Panc1 (cell line): ENCODE measurements around the gene ERMP1. TPM values are rescaled to one million over a fixed set of nuclear protein-coding genes. Genes with fewer than 3 reads are reported as not detected.

ENCODE experiments used
- ATAC-seq: fragments of 200-7000 bp; cut with Tn5 transposase; 2 replicates; pipeline ENCODE4 v1.9.1; 2020; ENCODE audit warnings: mild to moderate bottlenecking, moderate library complexity
- BruUV-seq: library from RNA; stranded (reverse); fragments of 400-500 nt; replicated peaks from 2 replicates; lab custom pipeline; 2021; lab: Mats Ljungman, UMichigan
- CTCF ChIA-PET: fragments of 300-600 bp; sonication (Branson Sonifier 250); formaldehyde crosslinking; loops from one replicate; lab custom pipeline; 2022; ENCODE audit warnings: antibody characterized with exemption; lab: Charles Lee
- POLR2A ChIA-PET: fragments of 300-600 bp; sonication (Branson Sonifier 250); formaldehyde crosslinking; loops from one replicate; lab custom pipeline; 2022; ENCODE audit warnings: antibody characterized with exemption; lab: Charles Lee
- DNase-seq: peaks from one replicate; pipeline ENCODE4 v3.0.0-alpha.2; 2010; ENCODE audit warnings: low read depth, low spot score
- H3K27ac ChIP-seq: 2 replicates; pipeline ENCODE4 v1.5.1; 2011; ENCODE audit warnings: mild to moderate bottlenecking, low read length, inconsistent platforms
- H3K27me3 ChIP-seq: fragments of 200-500 bp; sonication (Bioruptor generic); 2 replicates; pipeline ENCODE4 v1.6.0; 2014; ENCODE audit warnings: low read length, inconsistent platforms; ENCODE audit not compliant: control insufficient read depth, insufficient read depth
- H3K36me3 ChIP-seq: fragments of 200-500 bp; sonication (Bioruptor generic); 2 replicates; pipeline ENCODE4 v1.5.1; 2014; ENCODE audit warnings: inconsistent platforms, mild to moderate bottlenecking, low read length, moderate library complexity; ENCODE audit not compliant: control insufficient read depth, insufficient read depth
- H3K4me1 ChIP-seq: 2 replicates; pipeline ENCODE4 v1.5.1; 2011; ENCODE audit warnings: inconsistent platforms, mild to moderate bottlenecking, low read length, moderate library complexity; ENCODE audit not compliant: control insufficient read depth, insufficient read depth
- H3K4me3 ChIP-seq, 2 experiments: 2 replicates each; pipeline ENCODE4 v1.5.1; 2011 to 2012; ENCODE audit warnings: low read depth in 2 of 2, low read length in 2 of 2, mild to moderate bottlenecking in 2 of 2, inconsistent platforms in 1 of 2, moderate library complexity in 1 of 2
- H3K9me3 ChIP-seq: fragments of 200-500 bp; sonication (Bioruptor generic); 2 replicates; pipeline ENCODE4 v1.5.1; 2014; ENCODE audit warnings: low read depth, mild to moderate bottlenecking, inconsistent platforms, low read length, moderate library complexity; ENCODE audit not compliant: control insufficient read depth, insufficient read depth
- POLR2AphosphoS5 ChIP-seq: IDR thresholded peaks from 2 replicates; pipeline ENCODE4 v1.6.1; 2012; ENCODE audit warnings: mild to moderate bottlenecking, low read depth, low read length, moderate library complexity
- SIN3A ChIP-seq: IDR thresholded peaks from 2 replicates; pipeline ENCODE4 v1.6.1; 2012; ENCODE audit warnings: low read depth, mild to moderate bottlenecking, low read length, moderate library complexity, borderline replicate concordance; ENCODE audit not compliant: insufficient read depth
- TCF7L2 ChIP-seq: IDR thresholded peaks from 2 replicates; pipeline ENCODE4 v1.6.1; 2011; ENCODE audit warnings: mild to moderate bottlenecking, low read depth, low read length, inconsistent platforms
- in situ Hi-C: cut with HindIII; loops from 2 replicates; pipeline ENCODE4 v1.10.0; 2016; ENCODE audit warnings: low sequenced_read_pairs, low pct_unique_long_range_greater_than_20kb
- intact Hi-C: fragments of 100-400 bp; cut with micrococcal nuclease; formaldehyde crosslinking; loops from one replicate; pipeline ENCODE4 v1.10.0; 2022; ENCODE audit not compliant: unreplicated experiment
- total RNA-seq: library from RNA; stranded (reverse); gene quantifications from one replicate; pipeline ENCODE4 v1.2.1, GENCODE V29; 2021; ENCODE audit not compliant: unreplicated experiment
- TF ChIP-seq, protein P1 (sequence below), 2 experiments: IDR thresholded peaks; 2 replicates each; pipeline ENCODE4 v1.6.1; 2011 to 2012; ENCODE audit warnings: low read depth in 2 of 2, control low read depth in 1 of 2, low read length in 1 of 2, mild to moderate bottlenecking in 1 of 2, moderate library complexity in 1 of 2; ENCODE audit not compliant: insufficient read depth in 1 of 2
- TF ChIP-seq, protein P2 (sequence below): fragments of 450-650 bp; IDR thresholded peaks from 2 replicates; pipeline ENCODE4 v1.5.1; 2017; ENCODE audit warnings: mild to moderate bottlenecking

ERMP1 gene
- total RNA-seq, 1 experiment from 2014 or later = 38.4 TPM

DNA sequence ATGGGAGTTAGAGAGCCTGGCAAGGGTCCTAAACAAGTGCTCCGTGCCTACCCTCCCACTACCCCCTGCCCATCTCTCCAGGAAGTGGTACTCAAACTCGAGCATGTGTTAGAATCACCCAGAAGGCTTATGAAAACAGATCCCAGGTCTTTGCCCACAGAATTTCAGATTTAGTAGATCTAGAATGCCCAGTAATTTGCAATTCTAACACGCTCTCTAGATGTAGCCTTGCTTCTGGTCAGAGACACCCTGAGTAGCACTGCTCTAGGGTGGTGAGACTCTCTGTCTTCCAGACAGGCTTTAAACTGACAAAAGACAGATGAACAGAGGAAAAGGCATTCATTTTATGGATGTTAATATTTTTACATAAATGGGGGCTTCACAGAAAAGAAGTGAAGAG lies 20.7 kb upstream of the ERMP1 start:
- intact Hi-C loops = no loop called here
- ChIA-PET CTCF (no interaction called here), POLR2A (no interaction called here)
- Histone ChIP-seq H3K27me3 (no peaks in the 10 kb centered on the region), H3K4me3 (no peak overlapping the region), H3K4me1 (no peaks in the 10 kb centered on the region), H3K27ac (no peak overlapping the region), H3K36me3 (no peaks in the 10 kb centered on the region), H3K9me3 (no peaks in the 10 kb centered on the region)
- no TSS peak for BruUV-seq
- ATAC-seq (no peak), DNase-seq (no peak)
- TF ChIP-seq POLR2AphosphoS5 = no peak
- TF ChIP-seq, protein P1, sequence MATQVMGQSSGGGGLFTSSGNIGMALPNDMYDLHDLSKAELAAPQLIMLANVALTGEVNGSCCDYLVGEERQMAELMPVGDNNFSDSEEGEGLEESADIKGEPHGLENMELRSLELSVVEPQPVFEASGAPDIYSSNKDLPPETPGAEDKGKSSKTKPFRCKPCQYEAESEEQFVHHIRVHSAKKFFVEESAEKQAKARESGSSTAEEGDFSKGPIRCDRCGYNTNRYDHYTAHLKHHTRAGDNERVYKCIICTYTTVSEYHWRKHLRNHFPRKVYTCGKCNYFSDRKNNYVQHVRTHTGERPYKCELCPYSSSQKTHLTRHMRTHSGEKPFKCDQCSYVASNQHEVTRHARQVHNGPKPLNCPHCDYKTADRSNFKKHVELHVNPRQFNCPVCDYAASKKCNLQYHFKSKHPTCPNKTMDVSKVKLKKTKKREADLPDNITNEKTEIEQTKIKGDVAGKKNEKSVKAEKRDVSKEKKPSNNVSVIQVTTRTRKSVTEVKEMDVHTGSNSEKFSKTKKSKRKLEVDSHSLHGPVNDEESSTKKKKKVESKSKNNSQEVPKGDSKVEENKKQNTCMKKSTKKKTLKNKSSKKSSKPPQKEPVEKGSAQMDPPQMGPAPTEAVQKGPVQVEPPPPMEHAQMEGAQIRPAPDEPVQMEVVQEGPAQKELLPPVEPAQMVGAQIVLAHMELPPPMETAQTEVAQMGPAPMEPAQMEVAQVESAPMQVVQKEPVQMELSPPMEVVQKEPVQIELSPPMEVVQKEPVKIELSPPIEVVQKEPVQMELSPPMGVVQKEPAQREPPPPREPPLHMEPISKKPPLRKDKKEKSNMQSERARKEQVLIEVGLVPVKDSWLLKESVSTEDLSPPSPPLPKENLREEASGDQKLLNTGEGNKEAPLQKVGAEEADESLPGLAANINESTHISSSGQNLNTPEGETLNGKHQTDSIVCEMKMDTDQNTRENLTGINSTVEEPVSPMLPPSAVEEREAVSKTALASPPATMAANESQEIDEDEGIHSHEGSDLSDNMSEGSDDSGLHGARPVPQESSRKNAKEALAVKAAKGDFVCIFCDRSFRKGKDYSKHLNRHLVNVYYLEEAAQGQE (IDR thresholded peaks at IDR 0.05; ENCODE audit: insufficient read depth in 1 of 2, low read depth in 2 of 2, low read length in 1 of 2) = no peak
- TF ChIP-seq, protein P2, sequence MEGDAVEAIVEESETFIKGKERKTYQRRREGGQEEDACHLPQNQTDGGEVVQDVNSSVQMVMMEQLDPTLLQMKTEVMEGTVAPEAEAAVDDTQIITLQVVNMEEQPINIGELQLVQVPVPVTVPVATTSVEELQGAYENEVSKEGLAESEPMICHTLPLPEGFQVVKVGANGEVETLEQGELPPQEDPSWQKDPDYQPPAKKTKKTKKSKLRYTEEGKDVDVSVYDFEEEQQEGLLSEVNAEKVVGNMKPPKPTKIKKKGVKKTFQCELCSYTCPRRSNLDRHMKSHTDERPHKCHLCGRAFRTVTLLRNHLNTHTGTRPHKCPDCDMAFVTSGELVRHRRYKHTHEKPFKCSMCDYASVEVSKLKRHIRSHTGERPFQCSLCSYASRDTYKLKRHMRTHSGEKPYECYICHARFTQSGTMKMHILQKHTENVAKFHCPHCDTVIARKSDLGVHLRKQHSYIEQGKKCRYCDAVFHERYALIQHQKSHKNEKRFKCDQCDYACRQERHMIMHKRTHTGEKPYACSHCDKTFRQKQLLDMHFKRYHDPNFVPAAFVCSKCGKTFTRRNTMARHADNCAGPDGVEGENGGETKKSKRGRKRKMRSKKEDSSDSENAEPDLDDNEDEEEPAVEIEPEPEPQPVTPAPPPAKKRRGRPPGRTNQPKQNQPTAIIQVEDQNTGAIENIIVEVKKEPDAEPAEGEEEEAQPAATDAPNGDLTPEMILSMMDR = no peak
- in situ Hi-C loops = no loop called here

DNA sequence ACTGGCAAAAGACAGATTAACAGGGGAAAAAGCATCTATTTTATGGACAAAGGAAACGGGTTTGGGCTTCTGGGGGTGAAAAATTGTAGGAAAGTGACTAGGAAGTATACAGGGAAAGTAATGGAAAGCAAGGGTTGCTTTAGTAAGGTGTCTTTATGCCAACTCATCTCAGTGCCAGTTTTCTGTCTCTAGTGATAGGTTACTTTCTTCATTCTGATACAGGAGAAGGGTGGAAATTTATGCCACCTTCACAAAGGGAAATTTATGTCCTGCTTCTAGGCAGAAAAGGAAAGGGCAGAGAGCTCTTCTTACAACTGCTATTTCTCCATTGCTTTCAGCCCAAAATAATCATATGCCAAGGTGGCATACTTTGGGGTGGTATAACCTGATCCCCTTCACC lies 20.1 kb upstream of the ERMP1 start:
- DNase-seq (no peak), ATAC-seq (no peak)
- in situ Hi-C loops = no loop called here
- Histone ChIP-seq H3K36me3 (no peaks in the 10 kb centered on the region), H3K4me1 (no peaks in the 10 kb centered on the region), H3K27me3 (no peaks in the 10 kb centered on the region), H3K9me3 (no peaks in the 10 kb centered on the region), H3K4me3 (no peak overlapping the region), H3K27ac (no peak overlapping the region)
- no peak for TF ChIP-seq TCF7L2
- no peak for TF ChIP-seq POLR2AphosphoS5
- TF ChIP-seq SIN3A = no peak
- TF ChIP-seq, protein P2 = no peak
- TF ChIP-seq, protein P1 (IDR thresholded peaks at IDR 0.05; ENCODE audit: insufficient read depth in 1 of 2, low read depth in 2 of 2, low read length in 1 of 2) = no peak
- intact Hi-C loops = no loop called here
- POLR2A ChIA-PET = no interaction called here
- CTCF ChIA-PET = no interaction called here
- BruUV-seq = no TSS peak
